SK-N-SH (cell line): ENCODE data around the gene PXN. TPM values are rescaled to one million over a fixed set of nuclear protein-coding genes. Genes with fewer than 3 reads are reported as not detected.

Source experiments
- CTCF ChIA-PET: fragments of 300-600, 350-600 bp; formaldehyde crosslinking; extraction: SDS; loops from one replicate; lab custom pipeline; 2021; lab: Yijun Ruan, JAX
- POLR2A ChIA-PET: fragments of 350-600 bp; sonication (Branson Sonifier 250); formaldehyde crosslinking; extraction: SDS; loops from one replicate; lab custom pipeline; 2020; ENCODE audit warnings: antibody characterized with exemption, inconsistent platforms; lab: Yijun Ruan, JAX
- DNase-seq: peaks from one replicate; pipeline ENCODE4 v3.0.0; 2012
- H2AFZ ChIP-seq: fragments of 200-600 bp; sonication (generic); 2 replicates; pipeline ENCODE4 v1.8.1; 2016; ENCODE audit warnings: antibody characterized with exemption, mild to moderate bottlenecking, low read depth
- H3F3A ChIP-seq: fragments of 200-600 bp; sonication (generic); replicated peaks from 2 replicates; pipeline ENCODE3; 2016; ENCODE audit warnings: antibody characterized with exemption, mild to moderate bottlenecking; ENCODE audit not compliant: insufficient read depth
- H3K27ac ChIP-seq, 2 experiments: fragments of 200-500 bp in 1 of 2; fragments of 200-600 bp in 1 of 2; sonication (Bioruptor generic) in 1 of 2; sonication (generic), shearing (Covaris generic) in 1 of 2; 2 replicates each; pipeline versions ENCODE4 v1.5.1 to v1.6.1; 2014 to 2016; ENCODE audit warnings: low read depth in 2 of 2, inconsistent platforms in 1 of 2, low read length in 1 of 2, mild to moderate bottlenecking in 1 of 2, mixed read lengths in 1 of 2
- H3K27me3 ChIP-seq: fragments of 200-600 bp; sonication (generic), shearing (Covaris generic); 2 replicates; pipeline ENCODE4 v1.6.1; 2016; ENCODE audit warnings: mixed run types; ENCODE audit not compliant: insufficient read depth
- H3K36me3 ChIP-seq, 2 experiments: fragments of 200-500 bp in 1 of 2; fragments of 200-600 bp in 1 of 2; sonication (Bioruptor generic) in 1 of 2; sonication (generic) in 1 of 2; replicated peaks in 1 of 2; 2 replicates each; pipeline versions ENCODE3 to v1.5.1; 2014 to 2016; ENCODE audit warnings: low read length in 1 of 2, mild to moderate bottlenecking in 1 of 2; ENCODE audit not compliant: insufficient read depth in 2 of 2, control insufficient read depth in 1 of 2
- H3K4me1 ChIP-seq, 2 experiments: fragments of 200-500 bp in 1 of 2; fragments of 200-600 bp in 1 of 2; sonication (Bioruptor generic) in 1 of 2; sonication (generic), shearing (Covaris generic) in 1 of 2; 2 replicates each; pipeline versions ENCODE4 v1.5.1 to v1.6.1; 2014 to 2016; ENCODE audit warnings: low read depth in 1 of 2, low read length in 1 of 2, mixed run types in 1 of 2; ENCODE audit not compliant: insufficient read depth in 2 of 2, control insufficient read depth in 1 of 2
- H3K4me2 ChIP-seq: fragments of 200-600 bp; sonication (generic), shearing (Covaris generic); 2 replicates; pipeline ENCODE4 v1.6.1; 2017; ENCODE audit warnings: mixed run types
- H3K4me3 ChIP-seq, 2 experiments: fragments of 200-500 bp in 1 of 2; fragments of 200-600 bp in 1 of 2; sonication (Bioruptor generic) in 1 of 2; sonication (generic), shearing (Covaris generic) in 1 of 2; 2 replicates each; pipeline versions ENCODE4 v1.5.1 to v1.8.1; 2014 to 2016; ENCODE audit warnings: low read depth in 2 of 2, inconsistent platforms in 1 of 2, low read length in 1 of 2, mild to moderate bottlenecking in 1 of 2, mixed read lengths in 1 of 2, moderate library complexity in 1 of 2
- H3K79me2 ChIP-seq: fragments of 200-600 bp; sonication (generic); 2 replicates; pipeline ENCODE4 v1.8.1; 2017; ENCODE audit warnings: mild to moderate bottlenecking; ENCODE audit not compliant: insufficient read depth
- H3K9ac ChIP-seq: fragments of 200-600 bp; sonication (generic); 2 replicates; pipeline ENCODE4 v1.6.1; 2017; ENCODE audit warnings: mixed run types
- H3K9me2 ChIP-seq: fragments of 200-600 bp; sonication (generic); 2 replicates; pipeline ENCODE4 v1.6.1; 2017; ENCODE audit warnings: mixed run types
- H3K9me3 ChIP-seq: fragments of 200-600 bp; sonication (generic); 2 replicates; pipeline ENCODE4 v1.6.1; 2017; ENCODE audit warnings: mixed run types, mild to moderate bottlenecking, moderate library complexity
- H4K20me1 ChIP-seq: fragments of 200-600 bp; sonication (generic); 2 replicates; pipeline ENCODE4 v1.6.1; 2017; ENCODE audit warnings: mild to moderate bottlenecking, mixed run types; ENCODE audit not compliant: insufficient read depth
- CHD2 ChIP-seq: fragments of 150-350 bp; IDR thresholded peaks from 2 replicates; pipeline ENCODE4 v1.6.1; 2018; ENCODE audit warnings: low read length; ENCODE audit not compliant: partially characterized antibody
- EP300 ChIP-seq, 2 experiments: IDR thresholded peaks; 2 replicates each; pipeline versions ENCODE4 v1.4.0 to v1.6.1; 2012; ENCODE audit warnings: borderline replicate concordance in 1 of 2, low read depth in 1 of 2, low read length in 1 of 2
- FOXJ3 ChIP-seq: sonication (generic); formaldehyde crosslinking; IDR thresholded peaks from 2 replicates; pipeline ENCODE4 v1.5.1; 2020; ENCODE audit warnings: mild to moderate bottlenecking, missing genetic modification reagents
- FOXM1 ChIP-seq: IDR thresholded peaks from 2 replicates; pipeline ENCODE4 v1.4.0; 2012; ENCODE audit warnings: low read depth, mild to moderate bottlenecking
- GABPA ChIP-seq: IDR thresholded peaks from 2 replicates; pipeline ENCODE4 v1.4.0; 2012; ENCODE audit warnings: low read depth, mild to moderate bottlenecking
- JUND ChIP-seq: IDR thresholded peaks from 2 replicates; pipeline ENCODE4 v1.4.0; 2012
- NFIC ChIP-seq: IDR thresholded peaks from 2 replicates; pipeline ENCODE4 v1.4.0; 2012; ENCODE audit warnings: borderline replicate concordance
- NRF1 ChIP-seq: IDR thresholded peaks from 2 replicates; pipeline ENCODE4 v1.6.1; 2012; ENCODE audit warnings: low read depth, mild to moderate bottlenecking, low read length
- POLR2AphosphoS5 ChIP-seq: IDR thresholded peaks from 2 replicates; pipeline ENCODE4 v1.6.1; 2012; ENCODE audit warnings: low read depth, low read length
- RAD21 ChIP-seq: IDR thresholded peaks from 2 replicates; pipeline ENCODE4 v1.6.1; 2012; ENCODE audit warnings: mild to moderate bottlenecking, low read length
- RFX5 ChIP-seq: IDR thresholded peaks from 2 replicates; pipeline ENCODE4 v1.6.1; 2012; ENCODE audit warnings: mild to moderate bottlenecking, improper control_type of control experiment, low read length
- TAF1 ChIP-seq: IDR thresholded peaks from 2 replicates; pipeline ENCODE4 v1.6.1; 2012; ENCODE audit warnings: low read depth, mild to moderate bottlenecking, low read length, moderate library complexity, borderline replicate concordance
- YY1 ChIP-seq: IDR thresholded peaks from 2 replicates; pipeline ENCODE4 v1.4.0; 2012; ENCODE audit warnings: low read depth, mild to moderate bottlenecking
- WGBS: methylation state at CpG from one replicate; pipeline ENCODE4 v1.1.6; 2017; ENCODE audit warnings: low lambda C conversion rate; 5-methylcytosine and 5-hydroxymethylcytosine counted together
- polyA plus RNA-seq, 3 experiments: library from polyadenylated mRNA; depleted of rRNA; stranded (reverse); fragments of >200 nt; gene quantifications; 2 replicates each; pipeline ENCODE4 v1.2.3, GENCODE V29; 2012
- TF ChIP-seq, protein P1 (sequence below): IDR thresholded peaks from 2 replicates; pipeline ENCODE4 v1.4.0; 2012; ENCODE audit warnings: low read depth
- TF ChIP-seq, protein P2 (sequence below): IDR thresholded peaks from 2 replicates; pipeline ENCODE4; 2012
- TF ChIP-seq, protein P3 (sequence below): fragments of 150-350 bp; IDR thresholded peaks from 2 replicates; pipeline ENCODE4 v1.6.1; 2016; ENCODE audit warnings: mild to moderate bottlenecking, low read depth, low read length
- TF ChIP-seq, protein P4 (sequence below): IDR thresholded peaks from 2 replicates; pipeline ENCODE4 v1.4.0; 2012; ENCODE audit warnings: low read depth, borderline replicate concordance
- TF ChIP-seq, protein P5 (sequence below): fragments of 150-350 bp; IDR thresholded peaks from 2 replicates; pipeline ENCODE4 v1.6.1; 2017; ENCODE audit warnings: antibody characterized with exemption, low read length, low read depth, borderline replicate concordance
- TF ChIP-seq, protein P6 (sequence below): IDR thresholded peaks from 2 replicates; pipeline ENCODE4 v1.4.0; 2012; ENCODE audit warnings: low read depth, borderline replicate concordance

PXN gene
- polyA plus RNA-seq, 1 of the 3 experiments (the other 2 are of a cell fraction) = 89.0 TPM

DNA sequence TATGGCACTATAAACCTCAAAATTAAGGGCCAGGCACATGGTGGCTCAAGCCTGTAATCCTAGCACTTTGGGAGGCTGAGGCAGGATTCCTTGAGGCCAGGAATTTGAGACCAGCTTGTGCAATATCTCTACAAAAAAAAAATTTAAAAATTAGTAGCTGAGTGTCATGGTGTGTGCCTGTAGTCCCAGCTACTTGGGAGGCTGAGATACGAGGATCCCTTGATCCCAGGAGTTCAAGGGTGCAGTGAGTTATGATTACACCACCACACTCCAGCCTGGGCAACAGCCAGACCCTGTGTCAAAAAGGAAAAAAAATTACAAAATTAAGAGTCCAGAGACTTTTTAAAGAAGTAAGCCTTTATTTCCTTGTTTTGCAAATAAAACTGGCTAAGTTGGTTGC lies 69.2 kb downstream of the PXN start:
- TF ChIP-seq GABPA (no peak), EP300 (IDR thresholded peaks at IDR 0.05; ENCODE audit: borderline replicate concordance in 1 of 2, low read depth in 1 of 2, low read length in 1 of 2) (no peak), NRF1 (no peak), FOXJ3 (CRISPR knock-in tag) (no peak), POLR2AphosphoS5 (no peak), RAD21 (no peak), TAF1 (no peak), JUND (no peak)
- TF ChIP-seq, protein P1, sequence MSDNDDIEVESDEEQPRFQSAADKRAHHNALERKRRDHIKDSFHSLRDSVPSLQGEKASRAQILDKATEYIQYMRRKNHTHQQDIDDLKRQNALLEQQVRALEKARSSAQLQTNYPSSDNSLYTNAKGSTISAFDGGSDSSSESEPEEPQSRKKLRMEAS = no peak
- TF ChIP-seq, protein P2, sequence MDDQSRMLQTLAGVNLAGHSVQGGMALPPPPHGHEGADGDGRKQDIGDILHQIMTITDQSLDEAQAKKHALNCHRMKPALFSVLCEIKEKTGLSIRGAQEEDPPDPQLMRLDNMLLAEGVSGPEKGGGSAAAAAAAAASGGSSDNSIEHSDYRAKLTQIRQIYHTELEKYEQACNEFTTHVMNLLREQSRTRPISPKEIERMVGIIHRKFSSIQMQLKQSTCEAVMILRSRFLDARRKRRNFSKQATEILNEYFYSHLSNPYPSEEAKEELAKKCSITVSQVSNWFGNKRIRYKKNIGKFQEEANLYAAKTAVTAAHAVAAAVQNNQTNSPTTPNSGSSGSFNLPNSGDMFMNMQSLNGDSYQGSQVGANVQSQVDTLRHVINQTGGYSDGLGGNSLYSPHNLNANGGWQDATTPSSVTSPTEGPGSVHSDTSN = no peak
- Histone ChIP-seq H3K36me3 (peaks cover 45 to 61% of the 10 kb centered on the region in 2 experiments), H3K79me2 (peaks cover 95% of the 10 kb centered on the region), H3K4me2 (no peak overlapping the region), H3F3A (peaks cover 59% of the 10 kb centered on the region), H3K27me3 (no peaks in the 10 kb centered on the region), H3K27ac (peak overlapping the region in 1 of 2 experiments; percentile 86; a peak in 1 of 4 replicates), H3K4me1 (peaks cover 26 to 35% of the 10 kb centered on the region in 2 experiments), H4K20me1 (peaks cover 40% of the 10 kb centered on the region), H2AFZ (no peak overlapping the region), H3K9ac (no peak overlapping the region), H3K9me3 (no peaks in the 10 kb centered on the region), H3K4me3 (no peak overlapping the region), H3K9me2 (no peaks in the 10 kb centered on the region)
- CTCF ChIA-PET = interaction anchor here (1.7 kb wide), 1 partner anchor 32 kb away, joined by 8 read pairs; no protein-coding TSS in a partner anchor
- POLR2A ChIA-PET = interaction anchor here (1.2 kb wide), 1 partner anchor 95 kb away, joined by 4 read pairs; no protein-coding TSS in a partner anchor
- 93% methylated on average over 1 of the region's 1 CpG for WGBS
- no peak for DNase-seq

DNA sequence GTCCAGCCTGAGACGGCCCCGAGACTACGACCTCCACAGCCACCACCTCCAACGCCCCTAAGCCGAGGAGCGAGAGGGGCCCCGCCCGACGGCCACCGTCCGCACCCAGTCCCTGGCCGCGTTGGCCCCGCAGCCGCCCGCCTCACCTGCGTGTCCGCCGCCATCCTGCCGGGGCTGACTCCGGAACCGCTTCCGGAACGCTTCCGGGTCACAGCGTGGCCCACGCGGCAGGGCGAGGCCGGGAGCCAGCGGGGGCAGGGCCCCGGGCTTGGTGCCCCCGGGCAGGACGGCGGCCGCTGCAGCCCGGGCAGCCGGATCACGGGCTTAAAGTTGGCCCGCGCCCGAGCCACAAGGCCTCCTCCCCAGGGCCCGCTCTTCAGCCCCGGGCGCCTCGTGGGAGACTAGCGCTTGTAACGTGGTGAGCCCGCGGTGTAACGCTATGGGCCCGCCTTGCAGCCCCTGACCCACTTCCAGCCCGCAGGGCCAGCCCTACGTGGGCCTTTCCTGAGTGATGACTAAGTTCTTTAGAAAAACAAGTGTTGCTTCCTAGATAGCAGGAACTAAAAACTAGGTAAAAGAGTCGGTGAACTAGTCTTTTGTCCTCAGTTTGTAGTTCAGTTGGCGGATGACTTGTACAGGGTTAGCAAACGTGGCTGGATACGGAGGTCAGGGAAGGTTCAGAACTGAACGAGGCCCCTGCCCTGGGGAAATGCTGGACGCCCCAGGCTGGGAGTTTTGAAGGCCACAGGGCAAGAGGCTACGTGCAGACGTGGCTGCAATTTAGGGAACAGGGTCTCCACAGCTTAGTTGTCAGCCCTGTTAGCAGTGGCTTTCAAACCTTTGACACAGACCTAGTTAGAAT lies 70.8 kb downstream of the PXN start, which contains the start of gene GCN1:
TSS of gene GCN1 (minus strand) at position 182 of the 862 bp plus-strand sequence. CDS start at position 164, 18 bp downstream.
- Histone ChIP-seq H3K4me1 (peaks cover 23 to 35% of the 10 kb centered on the region in 2 experiments), H3K27me3 (no peaks in the 10 kb centered on the region), H3K4me2 (peak within 1 kb of the TSS; percentile 83), H3K27ac (peak within 1 kb of the TSS; percentile 86 to 93), H3K9me2 (no peaks in the 10 kb centered on the region), H3F3A (peaks cover 52% of the 10 kb centered on the region), H3K4me3 (peak within 1 kb of the TSS; percentile 67 to 88), H4K20me1 (peaks cover 39% of the 10 kb centered on the region), H3K36me3 (peaks cover 54 to 58% of the 10 kb centered on the region in 2 experiments), H3K9ac (peak within 1 kb of the TSS; percentile 92), H2AFZ (peak within 1 kb of the TSS; percentile 73), H3K79me2 (peaks cover 99% of the 10 kb centered on the region), H3K9me3 (no peaks in the 10 kb centered on the region)
- WGBS = 9% methylated on average over 25 of the region's 62 CpGs
- DNase-seq = peak; percentile 94
- POLR2A ChIA-PET = interaction anchor here (0.5 to 1.1 kb wide), 2 partner anchors 20 to 78 kb away, joined by 3 read pairs; no protein-coding TSS in a partner anchor
- CTCF ChIA-PET = interaction anchor here (1.7 kb wide), 1 partner anchor 34 kb away, joined by 8 read pairs; no protein-coding TSS in a partner anchor
- TF ChIP-seq YY1 = peak; percentile 89
- no peak for TF ChIP-seq RFX5
- TF ChIP-seq, protein P3, sequence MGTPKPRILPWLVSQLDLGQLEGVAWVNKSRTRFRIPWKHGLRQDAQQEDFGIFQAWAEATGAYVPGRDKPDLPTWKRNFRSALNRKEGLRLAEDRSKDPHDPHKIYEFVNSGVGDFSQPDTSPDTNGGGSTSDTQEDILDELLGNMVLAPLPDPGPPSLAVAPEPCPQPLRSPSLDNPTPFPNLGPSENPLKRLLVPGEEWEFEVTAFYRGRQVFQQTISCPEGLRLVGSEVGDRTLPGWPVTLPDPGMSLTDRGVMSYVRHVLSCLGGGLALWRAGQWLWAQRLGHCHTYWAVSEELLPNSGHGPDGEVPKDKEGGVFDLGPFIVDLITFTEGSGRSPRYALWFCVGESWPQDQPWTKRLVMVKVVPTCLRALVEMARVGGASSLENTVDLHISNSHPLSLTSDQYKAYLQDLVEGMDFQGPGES = no peak
- TF ChIP-seq POLR2AphosphoS5 = peak; percentile 81
- TF ChIP-seq NFIC = peak; percentile 41; the same call in 1 of the 2 replicates
- TF ChIP-seq CHD2 = peak; percentile 84
- TF ChIP-seq, protein P4, sequence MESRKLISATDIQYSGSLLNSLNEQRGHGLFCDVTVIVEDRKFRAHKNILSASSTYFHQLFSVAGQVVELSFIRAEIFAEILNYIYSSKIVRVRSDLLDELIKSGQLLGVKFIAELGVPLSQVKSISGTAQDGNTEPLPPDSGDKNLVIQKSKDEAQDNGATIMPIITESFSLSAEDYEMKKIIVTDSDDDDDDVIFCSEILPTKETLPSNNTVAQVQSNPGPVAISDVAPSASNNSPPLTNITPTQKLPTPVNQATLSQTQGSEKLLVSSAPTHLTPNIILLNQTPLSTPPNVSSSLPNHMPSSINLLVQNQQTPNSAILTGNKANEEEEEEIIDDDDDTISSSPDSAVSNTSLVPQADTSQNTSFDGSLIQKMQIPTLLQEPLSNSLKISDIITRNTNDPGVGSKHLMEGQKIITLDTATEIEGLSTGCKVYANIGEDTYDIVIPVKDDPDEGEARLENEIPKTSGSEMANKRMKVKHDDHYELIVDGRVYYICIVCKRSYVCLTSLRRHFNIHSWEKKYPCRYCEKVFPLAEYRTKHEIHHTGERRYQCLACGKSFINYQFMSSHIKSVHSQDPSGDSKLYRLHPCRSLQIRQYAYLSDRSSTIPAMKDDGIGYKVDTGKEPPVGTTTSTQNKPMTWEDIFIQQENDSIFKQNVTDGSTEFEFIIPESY = no peak
- no peak for TF ChIP-seq NRF1
- TF ChIP-seq, protein P5, sequence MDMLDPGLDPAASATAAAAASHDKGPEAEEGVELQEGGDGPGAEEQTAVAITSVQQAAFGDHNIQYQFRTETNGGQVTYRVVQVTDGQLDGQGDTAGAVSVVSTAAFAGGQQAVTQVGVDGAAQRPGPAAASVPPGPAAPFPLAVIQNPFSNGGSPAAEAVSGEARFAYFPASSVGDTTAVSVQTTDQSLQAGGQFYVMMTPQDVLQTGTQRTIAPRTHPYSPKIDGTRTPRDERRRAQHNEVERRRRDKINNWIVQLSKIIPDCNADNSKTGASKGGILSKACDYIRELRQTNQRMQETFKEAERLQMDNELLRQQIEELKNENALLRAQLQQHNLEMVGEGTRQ = no peak
- no peak for TF ChIP-seq FOXM1
- TF ChIP-seq, protein P6, sequence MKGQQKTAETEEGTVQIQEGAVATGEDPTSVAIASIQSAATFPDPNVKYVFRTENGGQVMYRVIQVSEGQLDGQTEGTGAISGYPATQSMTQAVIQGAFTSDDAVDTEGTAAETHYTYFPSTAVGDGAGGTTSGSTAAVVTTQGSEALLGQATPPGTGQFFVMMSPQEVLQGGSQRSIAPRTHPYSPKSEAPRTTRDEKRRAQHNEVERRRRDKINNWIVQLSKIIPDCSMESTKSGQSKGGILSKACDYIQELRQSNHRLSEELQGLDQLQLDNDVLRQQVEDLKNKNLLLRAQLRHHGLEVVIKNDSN = peak; percentile 37; the same call in 1 of the 2 replicates
